HG02981 (cell line): ENCODE measurements around the gene WHRN.

Experiments
- ATAC-seq: cut with Tn5 transposase; IDR thresholded peaks from one replicate; pipeline ENCODE4 v1.9.1; 2021; ENCODE audit warnings: mild to moderate bottlenecking, moderate library complexity; ENCODE audit not compliant: unreplicated experiment

The WHRN gene

DNA sequence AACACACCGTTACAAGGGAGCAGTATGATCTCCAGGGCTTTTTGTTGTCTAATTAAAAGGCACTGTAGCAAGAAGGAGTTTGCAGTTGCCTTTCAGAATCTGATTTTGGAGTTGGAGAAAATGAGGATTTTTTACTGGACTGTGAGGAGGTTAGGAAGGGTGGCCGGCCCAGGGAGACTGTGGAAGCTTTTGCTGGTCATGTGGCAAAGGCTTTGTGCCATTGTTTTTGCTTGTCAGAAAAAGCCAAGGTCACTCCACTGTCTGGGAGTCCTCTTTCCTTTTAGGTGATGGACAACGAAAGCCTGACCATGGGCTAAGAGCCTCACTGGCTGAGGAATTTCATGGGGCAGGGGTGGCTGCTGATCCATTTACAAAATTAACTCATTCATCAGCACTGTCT, 10.3 kb upstream of the WHRN start:
- no peak for ATAC-seq

DNA sequence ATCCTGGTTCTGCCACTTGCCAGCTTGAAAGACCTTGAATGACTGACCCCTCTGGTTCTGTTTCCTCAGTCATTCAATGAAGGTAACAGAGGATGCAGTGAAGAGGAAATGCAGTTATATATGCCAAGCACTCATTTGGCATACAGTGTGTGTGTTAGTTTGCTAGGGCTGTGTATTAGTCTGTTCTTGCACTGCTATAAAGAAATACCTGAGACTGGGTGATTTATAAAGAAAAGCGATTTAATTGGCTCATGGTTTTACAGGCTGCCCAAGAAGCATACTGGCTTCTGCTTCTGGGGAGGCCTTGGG, 8.6 kb upstream of the WHRN start:
- no peak for ATAC-seq

DNA sequence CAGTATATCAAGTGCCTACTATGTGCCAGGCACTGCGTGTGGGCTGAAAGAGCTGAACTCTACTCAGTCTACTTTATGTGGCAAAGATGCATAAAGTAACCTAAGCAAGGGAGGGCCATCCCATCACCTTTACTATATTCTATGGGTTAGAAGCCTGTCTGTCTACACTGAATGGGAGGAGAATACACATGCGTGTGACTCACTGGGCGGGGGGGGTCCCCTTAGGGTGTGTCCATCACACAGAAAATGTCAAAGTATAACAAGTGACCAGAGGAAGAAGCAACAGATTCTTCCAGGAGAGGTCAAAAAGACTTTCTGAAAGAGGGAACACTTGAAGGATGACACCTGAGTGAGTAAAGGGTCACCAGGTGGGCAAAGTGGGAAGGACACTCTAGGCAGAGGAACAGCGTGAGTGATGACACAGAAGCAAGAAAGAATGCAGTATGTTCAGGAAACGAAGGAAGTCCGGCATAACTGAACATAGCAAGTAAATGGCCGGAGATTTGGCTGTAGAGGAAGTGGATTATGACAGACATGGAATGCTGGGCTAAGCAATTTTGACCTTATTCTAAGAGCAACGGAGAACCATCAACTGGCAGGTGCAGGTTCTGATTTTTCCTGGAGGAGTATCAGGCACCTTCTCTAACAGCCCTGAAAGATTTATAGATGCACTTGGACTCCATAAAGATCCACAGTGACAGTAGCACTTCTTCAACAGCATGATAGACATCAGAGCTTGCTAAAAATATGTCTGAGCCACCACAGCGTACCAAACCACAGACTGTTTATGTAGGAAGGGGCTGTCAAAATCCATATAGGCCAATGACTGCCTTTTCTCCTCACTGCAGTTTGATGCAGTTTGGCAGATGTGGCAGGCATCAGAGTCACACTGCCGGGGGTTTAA, 8.0 kb upstream of the WHRN start:
- ATAC-seq: no peak

DNA sequence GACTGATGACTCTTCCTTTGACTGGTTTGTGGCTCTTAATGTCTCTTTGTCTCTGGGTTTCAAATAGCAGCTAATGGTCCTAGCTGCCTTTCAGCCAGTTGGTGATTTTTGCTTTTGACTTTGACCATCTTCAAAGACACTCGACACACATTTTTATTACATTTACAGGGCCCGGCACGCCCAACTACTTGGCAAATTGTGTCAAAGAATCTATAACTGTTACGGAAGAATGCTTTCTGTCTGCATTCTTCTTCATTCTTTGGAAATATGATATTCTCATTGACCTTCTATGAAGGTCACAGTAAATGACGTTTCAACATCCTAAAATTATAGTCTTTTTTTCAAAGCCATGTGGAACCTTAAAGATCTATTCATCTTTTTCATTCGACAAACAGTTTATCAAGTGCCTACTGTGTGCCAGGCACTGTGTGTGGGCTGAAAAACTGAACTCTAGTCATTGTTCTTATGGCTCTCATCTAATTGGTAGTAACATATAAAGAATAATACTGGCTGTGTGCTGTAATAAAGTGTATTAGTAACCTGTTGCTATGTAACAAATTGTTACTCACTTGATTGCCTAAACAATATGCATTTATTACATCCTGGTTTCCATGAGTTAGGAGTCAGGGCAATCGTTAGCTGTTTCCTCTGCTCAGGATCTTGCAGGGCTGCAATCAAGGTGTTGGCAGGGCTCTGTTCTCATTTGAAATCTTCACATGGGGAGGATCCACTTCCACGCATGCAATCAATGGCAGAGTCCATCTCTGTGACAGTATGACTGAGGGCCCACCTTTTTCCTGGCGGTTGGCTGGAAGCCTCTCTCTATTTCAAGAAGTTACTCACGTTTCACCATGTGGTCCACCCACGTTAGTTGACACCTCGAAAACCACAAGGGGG, 7.0 kb upstream of the WHRN start:
- ATAC-seq: no peak

DNA sequence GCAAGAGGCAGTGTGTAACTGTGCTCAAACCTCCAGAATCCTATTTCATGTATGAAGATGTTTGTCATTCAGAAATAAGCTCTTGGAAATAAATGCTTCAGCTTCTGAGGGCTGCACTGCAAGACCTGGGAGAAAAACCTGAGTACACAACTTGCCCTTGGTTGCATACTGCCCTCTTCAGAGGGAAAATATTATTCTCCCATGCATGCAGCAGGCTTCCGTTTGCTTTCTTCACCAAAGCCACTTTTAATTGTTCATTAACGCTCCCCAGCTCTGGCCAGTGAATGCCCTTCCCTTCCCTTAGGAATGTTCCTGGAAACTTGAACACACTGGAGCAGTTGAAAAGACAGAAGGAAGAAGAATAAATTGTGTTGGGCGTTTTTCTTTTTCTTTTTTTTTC, 2.5 kb upstream of the WHRN start:
- ATAC-seq: no peak

DNA sequence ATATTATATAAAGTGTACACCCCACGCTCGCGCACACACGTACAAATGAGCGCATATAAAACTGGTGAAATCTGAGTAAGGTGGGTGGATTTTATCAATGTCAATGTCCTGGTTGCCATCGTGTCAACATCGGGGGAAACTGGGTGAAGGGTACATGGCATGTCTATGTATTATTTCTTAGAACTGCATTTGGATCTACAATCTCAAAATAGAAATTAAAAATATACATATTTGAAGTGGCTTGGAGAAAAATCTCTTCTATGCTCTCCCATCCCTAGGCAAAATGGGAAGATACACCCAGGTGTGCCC, 763 bp upstream of the WHRN start:
- ATAC-seq: no peak

DNA sequence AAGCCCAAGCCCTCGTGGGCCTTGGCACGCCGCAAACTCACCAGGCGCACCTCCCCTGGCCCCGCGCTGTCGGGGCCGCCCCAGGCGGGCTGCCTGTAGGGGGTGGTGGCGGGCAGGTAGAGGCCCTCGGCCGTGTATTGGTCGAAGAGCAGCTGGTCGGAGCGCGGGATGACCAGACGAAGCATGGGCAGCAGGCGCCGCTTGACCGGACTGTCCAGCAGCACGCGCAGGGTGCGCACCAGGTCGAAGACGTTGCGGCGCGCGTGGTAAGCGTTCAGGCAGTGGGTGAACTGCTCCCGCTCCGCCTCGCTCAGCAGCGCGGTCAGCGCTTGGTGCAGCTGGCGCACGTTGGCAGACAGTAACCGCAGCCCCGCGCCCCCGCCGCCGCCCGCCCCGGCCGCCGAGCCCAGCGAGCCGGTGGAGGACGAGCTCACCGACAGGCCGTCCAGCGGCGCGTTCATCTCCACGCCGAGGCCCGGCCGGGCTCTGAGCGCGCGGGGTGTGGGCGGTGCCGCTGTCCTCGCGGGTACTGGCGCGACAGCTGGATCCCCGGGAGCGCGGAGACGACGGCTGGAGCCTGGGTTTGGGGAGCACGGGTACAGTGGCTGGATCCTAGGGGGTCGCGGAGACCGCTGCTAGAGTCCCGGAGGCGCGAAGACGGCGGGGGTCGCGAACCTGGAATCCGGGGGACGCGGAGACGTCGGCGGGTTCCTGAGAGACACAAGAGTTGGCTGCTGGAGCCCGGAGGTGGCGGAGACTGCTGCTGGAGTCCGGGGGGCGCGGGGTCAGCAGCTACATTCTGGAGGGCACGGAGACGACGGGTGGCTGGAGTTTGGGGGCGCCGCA, 709 bp downstream of the WHRN start:
- no peak for ATAC-seq

DNA sequence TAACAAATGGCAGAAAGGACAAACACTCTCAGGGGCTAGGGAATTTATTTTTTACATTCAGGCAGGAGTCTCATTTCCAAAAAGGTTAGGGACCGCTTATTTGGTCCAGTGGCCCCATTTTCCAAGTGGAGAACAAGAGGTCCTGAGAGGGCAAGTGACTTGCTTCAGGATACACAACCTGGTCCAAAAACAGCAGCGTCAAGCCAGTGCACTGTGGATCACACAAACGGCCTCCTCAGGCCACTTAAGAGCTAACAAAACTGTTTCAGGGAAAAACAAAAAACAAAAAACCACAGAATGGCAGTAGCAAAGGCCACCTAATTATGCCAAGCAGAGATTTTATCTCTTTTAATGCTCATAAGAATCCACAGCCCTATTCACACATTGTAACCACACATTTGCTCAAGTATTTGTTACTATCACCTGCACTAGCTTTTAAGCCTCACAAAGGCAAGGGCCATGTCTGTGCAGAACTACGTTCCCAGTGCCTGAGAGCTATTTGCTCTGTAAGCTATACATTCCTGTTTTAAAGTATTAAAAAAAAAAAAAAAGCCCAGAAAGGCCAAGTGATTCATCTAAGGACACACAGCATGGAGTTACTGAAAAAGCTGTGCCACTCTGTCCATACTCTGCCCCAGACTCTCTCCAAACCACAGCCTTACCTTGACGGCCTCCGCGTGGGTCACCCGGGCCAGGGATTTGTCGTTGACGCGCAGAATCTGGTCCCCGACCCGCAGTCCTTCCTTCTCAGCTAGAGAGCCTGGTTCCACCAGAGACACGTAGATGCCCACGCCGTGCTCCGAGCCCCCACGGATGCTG, 1.5 kb downstream of the WHRN start:
- no peak for ATAC-seq

DNA sequence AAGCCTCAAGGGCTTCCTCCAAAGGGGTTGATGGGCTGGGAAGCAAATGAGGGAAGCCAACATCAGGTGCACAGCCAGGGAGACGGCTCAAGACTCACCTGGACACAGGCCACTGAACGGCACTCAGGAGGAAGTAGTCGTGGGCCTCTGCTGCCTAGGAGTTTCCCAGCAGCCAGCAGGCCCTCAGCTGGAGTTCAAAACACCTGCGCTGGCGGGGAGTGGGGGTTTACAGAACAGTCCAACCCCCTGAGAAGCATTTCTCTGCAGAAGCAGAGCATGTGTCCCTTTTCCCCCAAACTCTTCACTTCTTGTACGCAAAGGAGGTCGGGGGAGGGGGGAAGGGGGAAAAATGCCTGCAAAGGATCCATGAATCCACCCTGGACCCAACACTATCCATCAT, 2.3 kb downstream of the WHRN start:
- ATAC-seq: no peak

DNA sequence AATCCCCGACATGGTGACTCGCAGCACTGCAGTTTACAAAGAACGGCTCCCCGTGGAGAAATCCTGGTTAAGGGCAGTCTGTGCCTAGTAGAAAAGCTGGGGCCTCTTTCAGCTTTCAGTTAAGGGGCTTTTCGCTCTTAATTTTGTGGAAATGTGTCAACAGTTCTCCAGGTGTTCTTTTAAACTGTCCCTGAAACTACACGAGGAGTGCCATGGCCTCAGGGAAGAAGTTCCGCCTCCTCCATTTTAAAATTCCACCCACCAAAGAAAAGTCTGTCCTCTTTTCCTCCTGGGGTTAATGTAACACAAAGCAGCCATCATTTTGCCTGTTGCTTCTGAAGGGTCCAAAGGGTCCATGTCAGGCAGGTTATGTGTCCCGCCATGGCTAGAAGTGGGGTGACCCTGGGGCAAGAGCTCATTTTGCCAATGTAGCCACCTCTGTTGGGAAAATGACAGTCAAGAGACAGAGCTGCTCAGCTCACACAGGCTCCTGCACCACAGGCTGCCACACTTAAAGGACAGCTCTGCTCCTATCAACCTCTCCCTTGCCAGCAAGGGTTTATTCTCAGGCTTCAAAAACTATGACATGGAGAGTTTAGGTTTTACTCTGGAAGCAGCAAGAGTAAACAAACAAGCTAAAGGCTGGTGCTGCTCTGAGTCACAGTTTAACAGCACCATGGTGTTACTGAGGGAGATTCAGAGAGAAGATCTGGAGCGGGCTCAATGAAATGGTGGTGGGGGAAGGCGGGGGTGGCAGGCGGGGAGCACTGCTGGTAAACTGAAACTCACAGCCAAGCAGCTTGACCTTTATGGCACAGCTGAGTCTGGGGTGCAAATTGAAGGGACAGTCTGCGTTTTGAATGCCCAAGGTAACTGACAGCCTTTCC, 3.2 kb downstream of the WHRN start:
- no peak for ATAC-seq

DNA sequence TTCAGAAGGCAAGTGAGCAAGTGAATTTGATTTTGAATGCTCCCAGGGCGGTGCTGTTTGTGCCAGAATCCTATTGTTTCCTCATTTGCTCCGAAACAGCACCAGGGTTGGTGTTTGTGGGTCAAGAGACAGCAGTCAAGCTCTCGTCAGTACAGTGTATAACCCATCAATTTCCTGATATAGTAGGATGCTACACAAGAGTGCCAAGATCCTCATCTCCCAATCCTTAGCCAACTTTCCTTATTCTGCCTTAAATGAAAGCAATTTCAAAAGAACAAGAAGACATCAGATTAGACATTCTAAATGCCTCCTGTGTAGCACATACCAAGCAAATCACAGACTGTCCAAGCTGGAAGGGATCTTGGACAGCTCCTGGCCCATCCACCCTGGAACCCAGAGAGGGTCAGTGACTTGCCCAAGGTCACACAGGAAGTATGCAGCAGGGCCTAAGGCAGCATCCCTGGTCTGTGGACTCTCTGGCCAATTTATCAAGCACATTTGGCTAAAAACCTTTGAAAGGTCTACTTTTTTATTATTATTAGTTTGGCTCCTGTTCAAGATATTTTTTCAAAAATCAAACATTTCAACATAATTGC, 4.5 kb downstream of the WHRN start:
- no peak for ATAC-seq

DNA sequence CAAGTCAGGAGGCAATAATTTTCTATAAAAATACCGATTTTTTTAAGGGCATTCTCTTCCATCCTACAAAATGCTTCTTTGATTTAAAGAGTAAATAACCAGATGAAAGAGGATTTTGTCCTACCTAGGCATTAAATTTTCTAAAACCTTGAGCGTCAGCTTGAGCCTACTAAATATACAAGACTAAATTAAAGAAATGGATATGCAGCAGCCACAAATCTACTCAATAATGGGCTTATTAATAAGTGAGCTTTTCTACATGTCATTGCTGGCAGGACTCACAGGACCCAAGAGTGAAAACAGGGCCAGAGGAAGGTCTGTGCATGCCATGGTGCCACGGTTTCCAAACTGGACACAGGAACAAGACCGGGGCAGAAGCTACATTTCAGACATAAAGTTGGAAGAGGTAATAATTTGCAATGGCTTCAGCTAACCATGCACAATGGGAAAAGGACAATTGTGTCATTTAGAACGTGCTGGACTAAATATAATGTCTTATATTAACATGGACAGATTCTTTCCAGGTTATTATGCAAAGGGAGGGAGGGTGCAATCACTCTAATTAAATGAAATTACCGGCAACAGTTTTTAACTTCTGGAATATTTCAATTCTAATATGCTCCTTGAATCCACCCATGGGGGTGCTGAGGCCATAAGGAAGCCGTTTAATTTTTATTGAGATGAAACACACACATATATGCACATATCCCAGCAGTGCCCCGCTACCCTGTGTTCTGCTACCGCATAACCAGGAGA, 5.2 kb downstream of the WHRN start:
- ATAC-seq: no peak

DNA sequence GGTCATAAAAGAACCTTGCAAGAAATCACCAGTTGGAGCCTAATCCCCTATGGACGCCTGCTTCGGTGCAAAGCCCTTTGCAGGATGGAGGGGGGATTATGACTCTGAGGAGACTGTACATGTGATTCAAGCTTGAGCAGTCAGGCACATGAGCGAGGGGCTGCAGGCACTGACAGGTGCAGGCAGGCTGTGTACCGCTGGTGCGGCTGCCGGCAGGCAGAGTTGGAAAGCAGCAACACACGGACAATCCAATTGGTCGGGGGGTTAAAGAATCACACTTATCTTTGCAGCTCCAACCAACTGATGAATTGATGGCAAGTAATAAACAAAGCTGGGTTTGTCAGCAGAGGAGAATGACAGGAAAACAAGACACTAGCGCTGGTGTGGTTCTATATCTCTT, 5.7 kb downstream of the WHRN start:
- no peak for ATAC-seq

DNA sequence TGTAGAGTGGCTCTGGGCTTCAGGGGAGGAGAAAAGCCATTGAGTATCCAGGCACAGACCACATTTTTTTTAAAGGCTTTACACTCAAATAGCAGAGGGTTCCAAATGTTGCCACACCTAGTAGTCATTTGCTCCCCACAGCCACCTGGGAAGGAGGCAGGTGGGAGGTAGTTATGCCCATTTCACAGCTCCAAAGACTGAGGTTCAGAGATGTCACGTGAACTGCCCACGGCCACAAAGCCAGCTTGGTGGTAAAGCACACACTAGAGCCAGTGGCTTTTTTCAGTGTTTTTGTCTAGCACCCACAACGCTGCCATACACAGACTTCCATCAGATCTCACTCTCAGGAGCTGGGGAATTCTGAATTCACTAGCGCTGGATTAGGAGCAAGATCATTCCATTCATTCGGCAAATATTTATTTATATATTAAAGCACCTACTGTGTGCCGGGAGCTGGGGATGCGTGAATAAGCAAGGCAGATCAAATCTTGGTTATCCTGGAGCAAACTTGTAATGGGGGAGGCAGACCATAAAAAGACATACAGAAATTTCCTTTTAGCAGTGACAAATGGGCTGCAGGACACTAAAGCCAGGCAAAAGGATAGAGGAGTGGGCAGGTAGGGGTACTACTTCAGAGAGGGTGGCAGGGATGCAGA, 7.4 kb downstream of the WHRN start:
- ATAC-seq: no peak

DNA sequence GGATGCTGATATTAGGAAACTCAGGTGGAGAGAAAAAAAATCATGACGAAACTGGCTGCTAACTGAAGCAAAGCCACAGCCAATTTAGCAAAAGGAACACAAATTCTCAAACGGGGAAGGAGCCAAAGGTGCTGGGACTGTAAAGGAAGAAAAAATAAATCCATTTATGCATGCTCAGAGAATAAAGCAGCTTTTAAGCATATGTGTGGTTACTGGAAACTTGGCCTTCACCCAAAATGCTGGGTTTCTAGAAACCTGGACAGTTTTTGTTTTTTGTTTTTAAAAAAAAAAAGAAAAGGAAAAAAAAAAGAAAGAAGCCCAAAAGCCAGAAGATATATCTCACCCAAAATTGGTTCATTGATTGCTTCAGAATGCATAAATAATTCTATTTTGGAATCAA, 8.0 kb downstream of the WHRN start:
- no peak for ATAC-seq

DNA sequence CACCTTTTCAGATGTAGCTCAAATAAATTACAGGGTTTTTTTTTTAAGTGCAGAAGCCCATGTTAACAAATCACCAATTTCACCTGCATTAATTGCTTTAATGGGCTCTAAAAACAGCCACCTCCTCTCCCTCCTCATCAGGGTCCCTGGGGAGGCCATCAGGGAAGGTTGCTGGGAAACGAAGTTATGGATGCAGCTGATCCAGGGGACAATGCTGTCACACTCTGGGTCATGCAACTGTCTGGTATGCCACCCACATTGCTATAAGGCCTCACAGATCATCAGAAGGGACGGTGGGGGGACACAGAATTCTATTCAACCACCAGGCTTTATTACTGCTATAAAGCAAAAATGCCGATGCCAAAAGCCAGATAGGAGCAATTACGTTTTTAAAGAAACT, 9.3 kb downstream of the WHRN start:
- ATAC-seq: no peak

DNA sequence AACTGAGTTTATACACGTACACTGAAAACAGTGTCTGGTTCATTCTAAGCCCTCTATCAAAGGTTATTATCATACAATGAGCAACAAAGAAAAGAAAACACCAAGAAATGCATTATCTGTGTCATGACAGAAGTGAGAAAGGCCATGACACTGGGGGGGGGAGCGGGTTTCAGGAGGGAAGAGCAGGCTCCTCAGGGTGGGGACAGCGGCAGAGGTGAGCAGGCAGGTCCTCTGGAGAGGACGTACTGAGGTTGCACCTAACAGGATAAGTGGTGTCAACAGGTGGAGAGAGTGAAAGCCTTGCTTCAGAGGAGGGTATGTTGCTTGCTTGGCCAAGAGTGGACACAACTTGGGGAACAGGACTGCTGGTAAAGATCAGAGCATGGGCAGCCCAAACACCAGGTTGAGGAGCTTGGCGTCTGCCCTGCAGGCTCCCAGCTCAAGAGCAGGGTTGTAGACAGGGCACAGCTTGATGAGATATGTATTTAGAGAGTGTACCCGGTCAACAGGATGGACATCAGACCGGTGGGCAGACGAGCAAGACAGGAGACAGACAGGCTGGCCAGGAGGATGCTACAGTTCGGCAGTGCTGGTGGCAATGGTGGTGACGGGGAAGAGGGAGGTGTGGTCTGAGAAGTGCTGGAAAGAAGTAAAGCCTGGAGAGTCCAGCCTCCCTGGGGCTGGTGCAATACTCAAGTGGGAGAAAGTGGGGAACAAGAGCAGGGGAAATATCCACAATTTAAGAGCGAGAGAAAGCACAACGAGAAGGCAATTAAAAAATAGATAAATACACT, 10.3 kb downstream of the WHRN start:
- no peak for ATAC-seq
